HCT116 (cell line): Measurements from ENCODE around the gene HHATL. TPM values are rescaled to one million over a fixed set of nuclear protein-coding genes. Genes with fewer than 3 reads are reported as not detected.

Experiments
- ATAC-seq: fragments of 200-7000 bp; cut with Tn5 transposase; 2 replicates; pipeline ENCODE4 v1.9.1; 2020; ENCODE audit warnings: mild to moderate bottlenecking, moderate library complexity
- BruUV-seq: library from RNA; stranded (reverse); fragments of 400-500 nt; replicated peaks from 2 replicates; lab custom pipeline; 2021; lab: Mats Ljungman, UMichigan
- CTCF ChIA-PET: fragments of 300-600 bp; sonication (Branson Sonifier 250); formaldehyde crosslinking; loops from one replicate; lab custom pipeline; 2021; ENCODE audit warnings: antibody characterized with exemption; lab: Charles Lee
- POLR2A ChIA-PET: fragments of 300-600, 350-600 bp; sonication (Branson Sonifier 250); formaldehyde crosslinking; loops from one replicate; lab custom pipeline; 2021; ENCODE audit warnings: antibody characterized with exemption; lab: Charles Lee
- RAD21 ChIA-PET, 2 experiments: fragments of 300-600 bp; sonication (Branson Sonifier 250); formaldehyde crosslinking; loops; one replicate each; lab custom pipeline; 2023; ENCODE audit warnings: low total read pairs in 2 of 2; ENCODE audit not compliant: uncharacterized antibody in 2 of 2, unreplicated experiment in 2 of 2, low non-redundant PET in 1 of 2; lab: Charles Lee
- DNase-seq: peaks from one replicate; pipeline ENCODE4 v3.0.0-alpha.2; 2010; ENCODE audit warnings: low read depth, low spot score
- H2AFZ ChIP-seq: fragments of 200-600 bp; shearing (Covaris generic), sonication (generic); 2 replicates; pipeline ENCODE4 v1.6.1; 2017; ENCODE audit warnings: low read depth, mixed run types, mixed read lengths, antibody characterized with exemption, low read length; ENCODE audit not compliant: poor library complexity, severe bottlenecking
- H3K27ac ChIP-seq: 2 replicates; pipeline ENCODE4 v1.5.1; 2012; ENCODE audit warnings: low read depth, low read length
- H3K27me3 ChIP-seq: fragments of 200-600 bp; sonication (generic); 2 replicates; pipeline ENCODE4 v1.6.1; 2016; ENCODE audit warnings: mixed run types, low read length, mixed read lengths; ENCODE audit not compliant: insufficient read depth
- H3K36me3 ChIP-seq, 2 experiments: fragments of 200-500 bp in 1 of 2; fragments of 200-600 bp in 1 of 2; sonication (Bioruptor generic) in 1 of 2; sonication (generic) in 1 of 2; 2 replicates each; pipeline versions ENCODE4 v1.5.1 to v1.6.1; 2014 to 2016; ENCODE audit warnings: low read length in 2 of 2, inconsistent platforms in 1 of 2, mixed read lengths in 1 of 2, mixed run types in 1 of 2; ENCODE audit not compliant: insufficient read depth in 2 of 2, control insufficient read depth in 1 of 2
- H3K4me1 ChIP-seq, 2 experiments: fragments of 200-600 bp in 1 of 2; sonication (generic) in 1 of 2; 2 replicates each; pipeline versions ENCODE4 v1.5.1 to v1.6.1; 2012 to 2017; ENCODE audit warnings: low read length in 2 of 2, inconsistent platforms in 1 of 2, mild to moderate bottlenecking in 1 of 2, mixed read lengths in 1 of 2, mixed run types in 1 of 2, moderate library complexity in 1 of 2; ENCODE audit not compliant: insufficient read depth in 2 of 2, control insufficient read depth in 1 of 2
- H3K4me2 ChIP-seq: fragments of 200-600 bp; sonication (generic); 2 replicates; pipeline ENCODE4 v1.6.1; 2017; ENCODE audit warnings: mixed run types, low read length, mixed read lengths
- H3K4me3 ChIP-seq, 2 experiments: fragments of 200-600 bp in 1 of 2; sonication (generic) in 1 of 2; replicated peaks in 1 of 2; 2 replicates each; pipeline ENCODE4 v1.5.1; 2011 to 2016; ENCODE audit warnings: low read length in 2 of 2, control low read depth in 1 of 2, low read depth in 1 of 2, mild to moderate bottlenecking in 1 of 2, mixed read lengths in 1 of 2, mixed run types in 1 of 2
- H3K79me2 ChIP-seq: fragments of 200-600 bp; sonication (generic); 2 replicates; pipeline ENCODE4 v1.6.1; 2017; ENCODE audit warnings: mild to moderate bottlenecking, mixed run types, low read length, moderate library complexity, mixed read lengths; ENCODE audit not compliant: insufficient read depth
- H3K9ac ChIP-seq: fragments of 200-600 bp; sonication (generic); 2 replicates; pipeline ENCODE4 v1.6.1; 2016; ENCODE audit warnings: low read length, mixed read lengths
- H3K9me2 ChIP-seq: fragments of 200-600 bp; sonication (generic), shearing (Covaris generic); 2 replicates; pipeline ENCODE4 v1.6.1; 2017; ENCODE audit warnings: mixed run types, mild to moderate bottlenecking, moderate library complexity; ENCODE audit not compliant: insufficient read depth
- H3K9me3 ChIP-seq, 2 experiments: fragments of 200-500 bp in 1 of 2; fragments of 200-600 bp in 1 of 2; sonication (Bioruptor generic) in 1 of 2; sonication (generic) in 1 of 2; 2 replicates each; pipeline ENCODE4 v1.6.1; 2014 to 2017; ENCODE audit warnings: low read length in 2 of 2, mixed read lengths in 2 of 2, inconsistent platforms in 1 of 2, low read depth in 1 of 2, mild to moderate bottlenecking in 1 of 2, mixed run types in 1 of 2, moderate library complexity in 1 of 2; ENCODE audit not compliant: control insufficient read depth in 1 of 2, insufficient read depth in 1 of 2
- H4K20me1 ChIP-seq: fragments of 200-600 bp; sonication (generic), shearing (Covaris generic); 2 replicates; pipeline ENCODE4 v1.6.1; 2017; ENCODE audit warnings: mixed run types, mild to moderate bottlenecking, moderate library complexity; ENCODE audit not compliant: insufficient read depth
- ATF3 ChIP-seq: IDR thresholded peaks from 2 replicates; pipeline ENCODE4 v1.6.1; 2012
- CEBPB ChIP-seq: IDR thresholded peaks from 2 replicates; pipeline ENCODE4 v1.6.1; 2012; ENCODE audit warnings: low read depth
- CTCF ChIP-seq, 3 experiments: fragments of 200-600 bp in 1 of 3; sonication (generic) in 1 of 3; IDR thresholded peaks in 2 of 3; conservative IDR thresholded peaks in 1 of 3; 2 replicates each; pipeline ENCODE4 v1.5.1; 2012 to 2017; ENCODE audit warnings: low read depth in 2 of 3, low read length in 2 of 3, antibody characterized with exemption in 1 of 3, borderline replicate concordance in 1 of 3, control low read depth in 1 of 3, mild to moderate bottlenecking in 1 of 3, mixed read lengths in 1 of 3, mixed run types in 1 of 3, moderate library complexity in 1 of 3; ENCODE audit not compliant: insufficient read depth in 1 of 3
- ELF1 ChIP-seq: IDR thresholded peaks from 2 replicates; pipeline ENCODE4 v1.6.1; 2012; ENCODE audit warnings: low read depth, borderline replicate concordance
- EZH2 ChIP-seq: fragments of 200-600 bp; sonication (generic); IDR thresholded peaks from 2 replicates; pipeline ENCODE4 v1.6.1; 2017; ENCODE audit warnings: antibody characterized with exemption, mixed run types
- EZH2phosphoT487 ChIP-seq: fragments of 200-600 bp; IDR thresholded peaks from 2 replicates; pipeline ENCODE4 v1.6.1; 2018; ENCODE audit warnings: antibody characterized with exemption, borderline replicate concordance
- MAX ChIP-seq: IDR thresholded peaks from 2 replicates; pipeline ENCODE4 v1.6.1; 2012
- POLR2A ChIP-seq: IDR thresholded peaks from 2 replicates; pipeline ENCODE4 v1.7.0; 2011; ENCODE audit warnings: borderline replicate concordance; ENCODE audit not compliant: insufficient read depth, insufficient read length; ENCODE audit errors: extremely low read depth
- RAD21 ChIP-seq: IDR thresholded peaks from 2 replicates; pipeline ENCODE4 v1.6.1; 2012; ENCODE audit warnings: low read depth, mild to moderate bottlenecking
- REST ChIP-seq: IDR thresholded peaks from 2 replicates; pipeline ENCODE4 v1.6.1; 2012; ENCODE audit warnings: low read depth
- SIN3A ChIP-seq: IDR thresholded peaks from 2 replicates; pipeline ENCODE4 v1.6.1; 2012; ENCODE audit warnings: low read depth
- SP1 ChIP-seq: IDR thresholded peaks from 2 replicates; pipeline ENCODE4 v1.6.1; 2012; ENCODE audit warnings: low read depth
- TCF7L2 ChIP-seq: IDR thresholded peaks from 2 replicates; pipeline ENCODE4 v1.7.0; 2011; ENCODE audit warnings: borderline replicate concordance, inconsistent platforms; ENCODE audit not compliant: insufficient read depth, insufficient read length; ENCODE audit errors: extremely low read depth
- YY1 ChIP-seq: IDR thresholded peaks from 2 replicates; pipeline ENCODE4 v1.6.1; 2011; ENCODE audit warnings: low read length, low read depth, moderate library complexity, mild to moderate bottlenecking; ENCODE audit not compliant: insufficient replicate concordance; ENCODE audit errors: extremely low read depth
- ZFX ChIP-seq: fragments of 450-650 bp; IDR thresholded peaks from 2 replicates; pipeline ENCODE4 v1.6.1; 2017
- ZNF274 ChIP-seq: fragments of 200-500 bp; sonication (Bioruptor generic); IDR thresholded peaks from 2 replicates; pipeline ENCODE4 v1.6.1; 2014; ENCODE audit warnings: mild to moderate bottlenecking, low read depth, low read length, inconsistent platforms
- intact Hi-C: fragments of 100-400 bp; cut with micrococcal nuclease; formaldehyde crosslinking; loops from 2 replicates; pipeline ENCODE4 v1.10.0; 2022
- total RNA-seq: library from RNA; stranded (reverse); gene quantifications from one replicate; pipeline ENCODE4 v1.2.1, GENCODE V29; 2021; ENCODE audit not compliant: unreplicated experiment

Gene HHATL
- total RNA-seq, 1 experiment from 2014 or later = 0.52 TPM

- RAD21 ChIA-PET = no interaction called here
- Histone ChIP-seq H3K79me2 (no peaks in the 10 kb centered on the region), H3K9me3 (no peaks in the 10 kb centered on the region), H3K27ac (no peak overlapping the region), H3K4me3 (no peak overlapping the region), H3K9me2 (no peaks in the 10 kb centered on the region), H3K27me3 (no peaks in the 10 kb centered on the region), H3K9ac (no peak overlapping the region), H3K4me2 (no peak overlapping the region), H2AFZ (no peak overlapping the region), H4K20me1 (no peaks in the 10 kb centered on the region), H3K36me3 (no peaks in the 10 kb centered on the region), H3K4me1 (no peaks in the 10 kb centered on the region)
- intact Hi-C loops = no loop called here
- TF ChIP-seq ZFX = no peak
- no peak for TF ChIP-seq ELF1
- no peak for TF ChIP-seq YY1
- TF ChIP-seq SP1 = no peak
- TF ChIP-seq ZNF274 = no peak
- no peak for TF ChIP-seq RAD21
- no peak for TF ChIP-seq POLR2A
- no TSS peak for BruUV-seq
- POLR2A ChIA-PET = no interaction called here
- CTCF ChIA-PET = no interaction called here
- ATAC-seq = no peak
- DNase-seq = no peak
Observed at GRCh38 chr3:42668793-42669217, 33.8 kb downstream of the HHATL start.

- Histone ChIP-seq H3K27ac (no peak overlapping the region), H3K4me1 (no peaks in the 10 kb centered on the region), H2AFZ (no peak overlapping the region), H3K27me3 (no peaks in the 10 kb centered on the region), H3K9me3 (no peaks in the 10 kb centered on the region), H3K9me2 (no peaks in the 10 kb centered on the region), H3K4me2 (no peak overlapping the region), H3K79me2 (no peaks in the 10 kb centered on the region), H4K20me1 (no peaks in the 10 kb centered on the region), H3K9ac (no peak overlapping the region), H3K36me3 (no peaks in the 10 kb centered on the region), H3K4me3 (no peak overlapping the region)
- intact Hi-C loops = no loop called here
- ChIA-PET POLR2A (no interaction called here), RAD21 (no interaction called here), CTCF (no interaction called here)
- BruUV-seq = no TSS peak
- DNase-seq (no peak), ATAC-seq (no peak)
- TF ChIP-seq ATF3 = no peak
- TF ChIP-seq SIN3A = no peak
- TF ChIP-seq CEBPB = no peak
- TF ChIP-seq RAD21 = no peak
- TF ChIP-seq REST = no peak
- no peak for TF ChIP-seq POLR2A
- TF ChIP-seq SP1 = no peak
- TF ChIP-seq TCF7L2 = no peak
- no peak for TF ChIP-seq CTCF (IDR thresholded peaks at IDR 0.05 in 2 of 3, conservative IDR thresholded peaks at IDR 0.05 in 1 of 3; ENCODE audit: borderline replicate concordance in 1 of 3, insufficient read depth in 1 of 3, low read depth in 2 of 3, low read length in 2 of 3)
- no peak for TF ChIP-seq EZH2phosphoT487
- no peak for TF ChIP-seq MAX
- no peak for TF ChIP-seq EZH2
Observed at GRCh38 chr3:42668413-42668760, 34.2 kb downstream of the HHATL start.
